GM12873 (cell line): ENCODE results near the gene NR2F2.

Experiments
- TF ChIP-seq, protein P1 (sequence below): IDR thresholded peaks from 2 replicates; pipeline ENCODE4 v1.5.1; 2012; ENCODE audit warnings: low read depth, mild to moderate bottlenecking, moderate library complexity, low read length, control low read depth; ENCODE audit not compliant: insufficient read depth; ENCODE audit errors: missing control alignments

The NR2F2 gene

GRCh38 chr15:96328877-96329195 is 1.7 kb upstream of the NR2F2 start:
- TF ChIP-seq, protein P1, sequence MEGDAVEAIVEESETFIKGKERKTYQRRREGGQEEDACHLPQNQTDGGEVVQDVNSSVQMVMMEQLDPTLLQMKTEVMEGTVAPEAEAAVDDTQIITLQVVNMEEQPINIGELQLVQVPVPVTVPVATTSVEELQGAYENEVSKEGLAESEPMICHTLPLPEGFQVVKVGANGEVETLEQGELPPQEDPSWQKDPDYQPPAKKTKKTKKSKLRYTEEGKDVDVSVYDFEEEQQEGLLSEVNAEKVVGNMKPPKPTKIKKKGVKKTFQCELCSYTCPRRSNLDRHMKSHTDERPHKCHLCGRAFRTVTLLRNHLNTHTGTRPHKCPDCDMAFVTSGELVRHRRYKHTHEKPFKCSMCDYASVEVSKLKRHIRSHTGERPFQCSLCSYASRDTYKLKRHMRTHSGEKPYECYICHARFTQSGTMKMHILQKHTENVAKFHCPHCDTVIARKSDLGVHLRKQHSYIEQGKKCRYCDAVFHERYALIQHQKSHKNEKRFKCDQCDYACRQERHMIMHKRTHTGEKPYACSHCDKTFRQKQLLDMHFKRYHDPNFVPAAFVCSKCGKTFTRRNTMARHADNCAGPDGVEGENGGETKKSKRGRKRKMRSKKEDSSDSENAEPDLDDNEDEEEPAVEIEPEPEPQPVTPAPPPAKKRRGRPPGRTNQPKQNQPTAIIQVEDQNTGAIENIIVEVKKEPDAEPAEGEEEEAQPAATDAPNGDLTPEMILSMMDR, result no peak

- TF ChIP-seq, protein P1, result no peak
Observed at GRCh38 chr15:96329403-96329981, 1.0 kb upstream of the NR2F2 start.

DNA sequence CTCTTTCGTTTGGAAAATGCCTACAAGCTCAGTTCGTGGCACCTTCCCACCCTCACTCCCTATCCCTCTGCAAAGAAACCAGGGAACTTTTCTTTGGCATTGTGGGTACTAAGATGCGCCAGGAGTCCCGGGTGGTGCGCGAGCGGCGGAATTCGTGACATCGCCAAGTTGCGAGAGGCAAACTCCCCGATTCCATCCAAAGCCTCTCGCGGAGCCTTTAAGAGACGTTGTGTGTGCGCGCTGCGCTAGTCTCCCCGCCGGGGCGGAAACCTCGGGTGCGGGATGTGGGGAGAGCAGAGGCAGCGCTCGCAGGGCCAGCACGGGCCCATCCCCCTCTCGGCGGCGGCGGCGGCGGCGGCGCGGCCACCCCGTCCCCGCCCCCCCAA is 443 bp upstream of the NR2F2 start:
- TF ChIP-seq, protein P1, result no peak

GRCh38 chr15:96331144-96331944 is 844 bp downstream of the NR2F2 start:
- TF ChIP-seq, protein P1, result no peak

DNA sequence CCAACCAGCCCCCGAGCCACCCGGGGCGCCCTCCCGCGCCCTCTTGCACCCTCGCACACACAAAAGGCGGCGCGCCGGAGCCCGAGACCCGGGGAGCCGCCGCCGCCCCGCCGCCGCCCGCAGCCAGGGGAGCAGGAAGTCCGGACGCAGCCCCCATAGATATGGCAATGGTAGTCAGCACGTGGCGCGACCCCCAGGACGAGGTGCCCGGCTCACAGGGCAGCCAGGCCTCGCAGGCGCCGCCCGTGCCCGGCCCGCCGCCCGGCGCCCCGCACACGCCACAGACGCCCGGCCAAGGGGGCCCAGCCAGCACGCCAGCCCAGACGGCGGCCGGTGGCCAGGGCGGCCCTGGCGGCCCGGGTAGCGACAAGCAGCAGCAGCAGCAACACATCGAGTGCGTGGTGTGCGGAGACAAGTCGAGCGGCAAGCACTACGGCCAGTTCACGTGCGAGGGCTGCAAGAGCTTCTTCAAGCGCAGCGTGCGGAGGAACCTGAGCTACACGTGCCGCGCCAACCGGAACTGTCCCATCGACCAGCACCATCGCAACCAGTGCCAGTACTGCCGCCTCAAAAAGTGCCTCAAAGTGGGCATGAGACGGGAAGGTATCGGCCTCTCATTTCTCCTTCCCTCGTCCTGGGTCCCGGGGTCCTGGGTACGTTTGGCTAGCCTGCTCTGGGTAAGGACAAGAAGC is 1.6 kb downstream of the NR2F2 start:
- TF ChIP-seq, protein P1, result no peak

DNA sequence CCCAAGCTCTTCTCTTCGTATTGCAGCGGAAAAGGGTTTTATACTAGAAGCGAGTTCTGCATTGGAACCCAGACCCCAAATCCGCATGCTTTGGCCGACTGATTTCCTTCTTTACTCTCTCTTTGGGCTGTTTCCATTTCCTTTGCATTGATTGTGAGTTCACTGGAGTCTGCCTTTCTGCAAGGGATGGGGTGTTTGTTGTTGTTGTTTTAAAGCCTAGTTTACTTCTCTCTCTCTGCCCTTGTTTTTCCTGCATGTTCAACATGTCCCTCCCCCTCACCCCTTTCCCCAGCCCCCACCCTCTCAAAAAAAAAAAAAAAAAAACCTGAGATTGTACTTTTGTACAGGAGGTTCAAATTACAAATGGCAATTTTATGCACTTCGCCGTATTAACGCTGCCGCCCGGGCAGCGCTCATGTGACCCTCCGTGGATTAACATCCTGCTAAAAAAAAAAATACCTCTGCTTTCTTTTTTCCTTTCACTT is 2.2 kb downstream of the NR2F2 start:
- TF ChIP-seq, protein P1, result no peak
